Activated CD4-positive, alpha-beta T cell treated with anti-CD3 and anti-CD28 coated beads for 36 hours (primary cell): ENCODE measurements around the gene PCSK2. TPM values are rescaled to one million over a fixed set of nuclear protein-coding genes. Genes with fewer than 3 reads are reported as not detected.

Experiments used
- ATAC-seq: fragments of 200-7000 bp; cut with Tn5 transposase; one replicate; pipeline ENCODE4 v1.10.0; 2021; ENCODE audit warnings: mild to moderate bottlenecking, moderate library complexity
- CTCF ChIA-PET: fragments of 350-600 bp; sonication (Branson Sonifier 250); formaldehyde crosslinking; loops from one replicate; lab custom pipeline; 2021; ENCODE audit warnings: antibody characterized with exemption; lab: Charles Lee
- POLR2A ChIA-PET: fragments of 350-600 bp; sonication (Branson Sonifier 250); formaldehyde crosslinking; loops from one replicate; lab custom pipeline; 2021; ENCODE audit warnings: antibody characterized with exemption, inconsistent platforms; lab: Charles Lee
- DNase-seq: peaks from one replicate; pipeline ENCODE4 v3.0.0-alpha.2; 2020
- H3K27ac Mint-ChIP-seq: one replicate; pipeline ENCODE4 v1.8.0; 2021; ENCODE audit warnings: mixed read lengths
- H3K27me3 Mint-ChIP-seq: one replicate; pipeline ENCODE4 v1.8.0; 2021; ENCODE audit warnings: mixed read lengths
- H3K36me3 Mint-ChIP-seq: one replicate; pipeline ENCODE4 v1.8.0; 2021; ENCODE audit warnings: low read depth, mixed read lengths
- H3K4me1 Mint-ChIP-seq: one replicate; pipeline ENCODE4 v1.8.0; 2021; ENCODE audit warnings: mixed read lengths
- H3K4me3 Mint-ChIP-seq: one replicate; pipeline ENCODE4 v1.8.0; 2021; ENCODE audit warnings: mild to moderate bottlenecking, moderate library complexity, mixed read lengths
- H3K9me3 Mint-ChIP-seq: one replicate; pipeline ENCODE4 v1.8.0; 2021; ENCODE audit warnings: low read depth, mixed read lengths
- intact Hi-C, 2 experiments: fragments of 100-400 bp; cut with DNase I in 1 of 2; cut with micrococcal nuclease in 1 of 2; formaldehyde crosslinking; loops; one replicate each; pipeline versions ENCODE4 v1.14.2 to v1.15.1; 2022 to 2024; cut with DNase I, micrococcal nuclease
- total RNA-seq, 2 experiments: library from RNA; stranded (reverse); gene quantifications; one replicate each; pipeline ENCODE4 v1.2.3, GENCODE V29; 2021

The PCSK2 gene
- total RNA-seq, 2 experiments from 2014 or later = not detected

- ATAC-seq = no peak
- Mint-ChIP-seq H3K4me3 (no peak overlapping the region), H3K9me3 (peaks cover 6% of the 10 kb centered on the region), H3K4me1 (no peaks in the 10 kb centered on the region), H3K36me3 (no peaks in the 10 kb centered on the region), H3K27me3 (no peaks in the 10 kb centered on the region), H3K27ac (no peak overlapping the region)
- ChIA-PET POLR2A (no interaction called here), CTCF (no interaction called here)
- intact Hi-C loops = no loop called here
- DNase-seq = no peak
Observed at GRCh38 chr20:17276101-17276500, 49.3 kb downstream of the PCSK2 start.

GRCh38 chr20:17281478-17281877 lies 54.6 kb downstream of the PCSK2 start:
- Mint-ChIP-seq H3K9me3 (peaks cover 6% of the 10 kb centered on the region), H3K36me3 (no peaks in the 10 kb centered on the region), H3K27me3 (no peaks in the 10 kb centered on the region), H3K4me1 (no peaks in the 10 kb centered on the region), H3K27ac (no peak overlapping the region), H3K4me3 (no peak overlapping the region)
- intact Hi-C loops = loop anchor here in 1 of 2 experiments (1.0 kb wide), 1 partner anchor 477 kb away; no protein-coding TSS in a partner anchor
- DNase-seq = peak; percentile 46
- ChIA-PET CTCF (interaction anchor here (1.3 kb wide), 1 partner anchor 15 kb away, joined by 3 read pairs; no protein-coding TSS in a partner anchor), POLR2A (no interaction called here)
- no peak for ATAC-seq

GRCh38 chr20:17282501-17282900 lies 55.7 kb downstream of the PCSK2 start:
- intact Hi-C loops = no loop called here
- H3K9me3 Mint-ChIP-seq = peaks cover 6% of the 10 kb centered on the region
- CTCF ChIA-PET = interaction anchor here (0.7 to 1.3 kb wide), 3 partner anchors 11 to 147 kb away, joined by 3 read pairs; no protein-coding TSS in a partner anchor
- DNase-seq = no peak
- H3K4me1 Mint-ChIP-seq = no peaks in the 10 kb centered on the region
- H3K27me3 Mint-ChIP-seq = no peaks in the 10 kb centered on the region
- no peak for ATAC-seq
- POLR2A ChIA-PET = no interaction called here
- H3K36me3 Mint-ChIP-seq = no peaks in the 10 kb centered on the region
- H3K4me3 Mint-ChIP-seq = no peak overlapping the region
- H3K27ac Mint-ChIP-seq = no peak overlapping the region

GRCh38 chr20:17287503-17287902 lies 60.7 kb downstream of the PCSK2 start:
- Mint-ChIP-seq H3K27me3 (peaks cover 2% of the 10 kb centered on the region), H3K4me1 (no peaks in the 10 kb centered on the region), H3K9me3 (no peaks in the 10 kb centered on the region), H3K4me3 (no peak overlapping the region), H3K36me3 (no peaks in the 10 kb centered on the region), H3K27ac (no peak overlapping the region)
- intact Hi-C loops = no loop called here
- ATAC-seq (no peak), DNase-seq (peak; percentile 6)
- ChIA-PET POLR2A (no interaction called here), CTCF (interaction anchor here (0.6 to 0.8 kb wide), 2 partner anchors 9 to 133 kb away, joined by 3 read pairs; no protein-coding TSS in a partner anchor)

- peaks cover 2% of the 10 kb centered on the region for H3K27me3 Mint-ChIP-seq
- no peaks in the 10 kb centered on the region for H3K4me1 Mint-ChIP-seq
- intact Hi-C loops = no loop called here
- ChIA-PET CTCF (interaction anchor here (0.5 to 0.8 kb wide), 3 partner anchors 8 to 133 kb away, joined by 3 read pairs; no protein-coding TSS in a partner anchor), POLR2A (no interaction called here)
- ATAC-seq (no peak), DNase-seq (no peak)
- H3K4me3 Mint-ChIP-seq = no peak overlapping the region
- H3K27ac Mint-ChIP-seq = no peak overlapping the region
- no peaks in the 10 kb centered on the region for H3K36me3 Mint-ChIP-seq
- H3K9me3 Mint-ChIP-seq = no peaks in the 10 kb centered on the region
Observed at GRCh38 chr20:17287998-17288397, 61.2 kb downstream of the PCSK2 start.

GRCh38 chr20:17295151-17295726 lies 68.4 kb downstream of the PCSK2 start:
- Mint-ChIP-seq H3K4me3 (no peak overlapping the region), H3K36me3 (no peaks in the 10 kb centered on the region), H3K9me3 (no peaks in the 10 kb centered on the region), H3K27me3 (no peaks in the 10 kb centered on the region), H3K27ac (no peak overlapping the region), H3K4me1 (no peaks in the 10 kb centered on the region)
- DNase-seq = no peak
- intact Hi-C loops = no loop called here
- ChIA-PET CTCF (interaction anchor here (0.7 kb wide), 1 partner anchor 168 kb away, joined by 3 read pairs; no protein-coding TSS in a partner anchor), POLR2A (no interaction called here)
- ATAC-seq = no peak

GRCh38 chr20:17295991-17296390 lies 69.2 kb downstream of the PCSK2 start:
- ChIA-PET POLR2A (no interaction called here), CTCF (no interaction called here)
- ATAC-seq (no peak), DNase-seq (no peak)
- intact Hi-C loops = no loop called here
- H3K4me3 Mint-ChIP-seq = no peak overlapping the region
- peaks cover under 1% of the 10 kb centered on the region for H3K27me3 Mint-ChIP-seq
- H3K36me3 Mint-ChIP-seq = no peaks in the 10 kb centered on the region
- no peaks in the 10 kb centered on the region for H3K9me3 Mint-ChIP-seq
- no peak overlapping the region for H3K27ac Mint-ChIP-seq
- H3K4me1 Mint-ChIP-seq = no peaks in the 10 kb centered on the region

- no peak for ATAC-seq
- Mint-ChIP-seq H3K9me3 (no peaks in the 10 kb centered on the region), H3K36me3 (no peaks in the 10 kb centered on the region), H3K4me3 (no peak overlapping the region), H3K27me3 (peaks cover 2% of the 10 kb centered on the region), H3K27ac (no peak overlapping the region), H3K4me1 (no peaks in the 10 kb centered on the region)
- DNase-seq = no peak
- ChIA-PET CTCF (no interaction called here), POLR2A (no interaction called here)
- intact Hi-C loops = no loop called here
Observed at GRCh38 chr20:17298171-17298570, 71.3 kb downstream of the PCSK2 start.

- ChIA-PET CTCF (no interaction called here), POLR2A (no interaction called here)
- ATAC-seq (no peak), DNase-seq (no peak)
- Mint-ChIP-seq H3K36me3 (no peaks in the 10 kb centered on the region), H3K4me3 (no peak overlapping the region), H3K9me3 (no peaks in the 10 kb centered on the region), H3K27me3 (peaks cover 2% of the 10 kb centered on the region), H3K4me1 (no peaks in the 10 kb centered on the region), H3K27ac (no peak overlapping the region)
- intact Hi-C loops = no loop called here
Observed at GRCh38 chr20:17298751-17299150, 71.9 kb downstream of the PCSK2 start.

GRCh38 chr20:17300113-17300512 lies 73.3 kb downstream of the PCSK2 start:
- Mint-ChIP-seq H3K9me3 (no peaks in the 10 kb centered on the region), H3K4me1 (no peaks in the 10 kb centered on the region), H3K36me3 (no peaks in the 10 kb centered on the region), H3K27ac (no peak overlapping the region), H3K4me3 (no peak overlapping the region), H3K27me3 (peaks cover 2% of the 10 kb centered on the region)
- ChIA-PET CTCF (interaction anchor here (0.5 kb wide), 1 partner anchor 270 kb away, joined by 4 read pairs; no protein-coding TSS in a partner anchor), POLR2A (no interaction called here)
- ATAC-seq = no peak
- no peak for DNase-seq
- intact Hi-C loops = no loop called here

GRCh38 chr20:17304774-17305173 lies 77.9 kb downstream of the PCSK2 start:
- DNase-seq = no peak
- H3K4me3 Mint-ChIP-seq = no peak overlapping the region
- no peaks in the 10 kb centered on the region for H3K36me3 Mint-ChIP-seq
- no peaks in the 10 kb centered on the region for H3K4me1 Mint-ChIP-seq
- ChIA-PET POLR2A (no interaction called here), CTCF (interaction anchor here (0.5 kb wide), 1 partner anchor 38 kb away, joined by 3 read pairs; no protein-coding TSS in a partner anchor)
- intact Hi-C loops = loop anchor here in 1 of 2 experiments (5.0 kb wide), 1 partner anchor 438 kb away; no protein-coding TSS in a partner anchor
- peaks cover 2% of the 10 kb centered on the region for H3K27me3 Mint-ChIP-seq
- no peaks in the 10 kb centered on the region for H3K9me3 Mint-ChIP-seq
- H3K27ac Mint-ChIP-seq = no peak overlapping the region
- no peak for ATAC-seq

- no peaks in the 10 kb centered on the region for H3K4me1 Mint-ChIP-seq
- no peaks in the 10 kb centered on the region for H3K9me3 Mint-ChIP-seq
- ChIA-PET CTCF (no interaction called here), POLR2A (no interaction called here)
- H3K27ac Mint-ChIP-seq = no peak overlapping the region
- intact Hi-C loops = loop anchor here in 1 of 2 experiments (5.0 kb wide), 1 partner anchor 436 kb away; no protein-coding TSS in a partner anchor
- ATAC-seq (no peak), DNase-seq (no peak)
- peaks cover 3% of the 10 kb centered on the region for H3K27me3 Mint-ChIP-seq
- no peak overlapping the region for H3K4me3 Mint-ChIP-seq
- no peaks in the 10 kb centered on the region for H3K36me3 Mint-ChIP-seq
Observed at GRCh38 chr20:17306427-17306826, 79.6 kb downstream of the PCSK2 start.
